Measurements from ENCODE around the gene APOA5. TPM values are rescaled to one million over a fixed set of nuclear protein-coding genes. Genes with fewer than 3 reads are reported as not detected.

The APOA5 gene
- polyA plus RNA-seq, 2 of the 4 experiments (the other 2 are of a cell fraction): not detected

DNA sequence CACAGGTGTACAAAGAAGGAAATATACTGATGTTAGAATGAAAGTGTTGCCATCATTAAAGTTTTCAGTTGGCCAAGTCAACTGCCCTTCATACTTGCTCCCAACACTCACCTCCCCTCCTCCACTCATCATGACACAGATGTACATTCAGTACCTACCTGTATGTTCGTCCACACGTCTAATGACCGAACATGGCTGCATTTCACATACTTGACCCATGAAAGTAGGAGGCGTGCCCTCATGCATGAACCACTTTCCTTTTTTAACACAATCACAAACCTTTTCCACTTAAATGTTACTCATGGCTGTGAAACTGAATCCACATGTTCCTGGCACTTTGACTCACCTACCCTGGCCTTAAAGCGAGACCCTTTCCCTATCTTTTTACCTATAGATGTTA, 15.7 kb downstream of the APOA5 start:
- Histone ChIP-seq H3K4me2 (no peak overlapping the region), H3K4me1 (peaks cover 15% of the 10 kb centered on the region; the same call in 2 of the 3 replicates), H3K27ac (no peak overlapping the region), H3K9me3 (no peaks in the 10 kb centered on the region), H3K4me3 (no peak overlapping the region)
- FAIRE-seq: no peak
- CTCF ChIA-PET: interaction anchor here (1.7 to 2.4 kb wide), 2 partner anchors 15 to 330 kb away, joined by 5 to 6 read pairs; partner anchors contain the start of gene APOA5
- POLR2A ChIA-PET: interaction anchor here (0.6 kb wide), 1 partner anchor 551 kb away, joined by 5 read pairs; the partner anchor contains the start of gene CEP164
- TF ChIP-seq, protein P1, sequence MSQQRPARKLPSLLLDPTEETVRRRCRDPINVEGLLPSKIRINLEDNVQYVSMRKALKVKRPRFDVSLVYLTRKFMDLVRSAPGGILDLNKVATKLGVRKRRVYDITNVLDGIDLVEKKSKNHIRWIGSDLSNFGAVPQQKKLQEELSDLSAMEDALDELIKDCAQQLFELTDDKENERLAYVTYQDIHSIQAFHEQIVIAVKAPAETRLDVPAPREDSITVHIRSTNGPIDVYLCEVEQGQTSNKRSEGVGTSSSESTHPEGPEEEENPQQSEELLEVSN (IDR thresholded peaks at IDR 0.05; ENCODE audit: borderline replicate concordance, low read depth): no peak
- TF ChIP-seq, protein P2, sequence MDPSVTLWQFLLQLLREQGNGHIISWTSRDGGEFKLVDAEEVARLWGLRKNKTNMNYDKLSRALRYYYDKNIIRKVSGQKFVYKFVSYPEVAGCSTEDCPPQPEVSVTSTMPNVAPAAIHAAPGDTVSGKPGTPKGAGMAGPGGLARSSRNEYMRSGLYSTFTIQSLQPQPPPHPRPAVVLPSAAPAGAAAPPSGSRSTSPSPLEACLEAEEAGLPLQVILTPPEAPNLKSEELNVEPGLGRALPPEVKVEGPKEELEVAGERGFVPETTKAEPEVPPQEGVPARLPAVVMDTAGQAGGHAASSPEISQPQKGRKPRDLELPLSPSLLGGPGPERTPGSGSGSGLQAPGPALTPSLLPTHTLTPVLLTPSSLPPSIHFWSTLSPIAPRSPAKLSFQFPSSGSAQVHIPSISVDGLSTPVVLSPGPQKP (IDR thresholded peaks at IDR 0.05; ENCODE audit: low read depth, low read length): no peak
- TF ChIP-seq CBX8 (IDR thresholded peaks at IDR 0.05): no peak
- no peak for TF ChIP-seq EHMT2 (IDR thresholded peaks at IDR 0.05; ENCODE audit: low read depth)
- TF ChIP-seq, protein P3, sequence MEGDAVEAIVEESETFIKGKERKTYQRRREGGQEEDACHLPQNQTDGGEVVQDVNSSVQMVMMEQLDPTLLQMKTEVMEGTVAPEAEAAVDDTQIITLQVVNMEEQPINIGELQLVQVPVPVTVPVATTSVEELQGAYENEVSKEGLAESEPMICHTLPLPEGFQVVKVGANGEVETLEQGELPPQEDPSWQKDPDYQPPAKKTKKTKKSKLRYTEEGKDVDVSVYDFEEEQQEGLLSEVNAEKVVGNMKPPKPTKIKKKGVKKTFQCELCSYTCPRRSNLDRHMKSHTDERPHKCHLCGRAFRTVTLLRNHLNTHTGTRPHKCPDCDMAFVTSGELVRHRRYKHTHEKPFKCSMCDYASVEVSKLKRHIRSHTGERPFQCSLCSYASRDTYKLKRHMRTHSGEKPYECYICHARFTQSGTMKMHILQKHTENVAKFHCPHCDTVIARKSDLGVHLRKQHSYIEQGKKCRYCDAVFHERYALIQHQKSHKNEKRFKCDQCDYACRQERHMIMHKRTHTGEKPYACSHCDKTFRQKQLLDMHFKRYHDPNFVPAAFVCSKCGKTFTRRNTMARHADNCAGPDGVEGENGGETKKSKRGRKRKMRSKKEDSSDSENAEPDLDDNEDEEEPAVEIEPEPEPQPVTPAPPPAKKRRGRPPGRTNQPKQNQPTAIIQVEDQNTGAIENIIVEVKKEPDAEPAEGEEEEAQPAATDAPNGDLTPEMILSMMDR (IDR thresholded peaks at IDR 0.05): no peak
- no peak for TF ChIP-seq HOXA7 (CRISPR knock-in tag; IDR thresholded peaks at IDR 0.05)
- no peak for TF ChIP-seq POLR2AphosphoS2 (conservative IDR thresholded peaks at IDR 0.05; ENCODE audit: low read length)
- TF ChIP-seq, protein P4, sequence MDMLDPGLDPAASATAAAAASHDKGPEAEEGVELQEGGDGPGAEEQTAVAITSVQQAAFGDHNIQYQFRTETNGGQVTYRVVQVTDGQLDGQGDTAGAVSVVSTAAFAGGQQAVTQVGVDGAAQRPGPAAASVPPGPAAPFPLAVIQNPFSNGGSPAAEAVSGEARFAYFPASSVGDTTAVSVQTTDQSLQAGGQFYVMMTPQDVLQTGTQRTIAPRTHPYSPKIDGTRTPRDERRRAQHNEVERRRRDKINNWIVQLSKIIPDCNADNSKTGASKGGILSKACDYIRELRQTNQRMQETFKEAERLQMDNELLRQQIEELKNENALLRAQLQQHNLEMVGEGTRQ (IDR thresholded peaks at IDR 0.05): no peak
- TF ChIP-seq JUNB (IDR thresholded peaks at IDR 0.05): no peak
- DNase-seq (ENCODE audit: low read depth in 1 of 2, low spot score in 1 of 2): no peak
- WGBS (ENCODE audit: missing lambda C conversion rate): 98% methylated on average over 5 of the region's 5 CpGs
- ATAC-seq: no peak

DNA sequence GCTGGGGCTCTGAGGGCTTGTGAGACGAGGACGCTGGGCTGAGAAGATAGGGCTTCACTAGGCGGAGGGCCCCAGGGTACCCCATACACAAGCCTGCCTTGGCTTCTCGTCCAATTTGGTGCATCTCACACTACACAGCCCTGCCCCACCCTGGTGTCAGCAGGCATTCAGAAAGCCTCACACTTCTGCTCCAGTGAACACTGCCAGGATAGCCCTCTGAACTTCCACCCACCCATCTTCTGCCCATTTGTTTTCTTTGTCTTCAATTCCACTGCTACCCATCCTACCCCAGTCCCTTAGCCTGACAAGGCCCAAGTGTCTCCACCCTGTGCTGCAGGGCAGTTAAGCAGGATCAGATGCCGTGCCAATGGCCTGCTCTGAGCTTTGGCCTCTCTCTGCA, 17.0 kb downstream of the APOA5 start:
- whole genome bisulfite sequencing (ENCODE audit: missing lambda C conversion rate): 88% methylated on average over 5 of the region's 5 CpGs
- Histone ChIP-seq H3K4me3 (no peak overlapping the region), H3K4me2 (no peak overlapping the region; the same call in 2 of the 3 replicates), H3K9me3 (no peaks in the 10 kb centered on the region), H3K27ac (no peak overlapping the region), H3K4me1 (peaks cover 15% of the 10 kb centered on the region; the same call in 2 of the 3 replicates)
- CTCF ChIA-PET: interaction anchor here (1.0 kb wide), 1 partner anchor 61 kb away, joined by 3 read pairs; no protein-coding TSS in a partner anchor
- TF ChIP-seq ZC3H11A (IDR thresholded peaks at IDR 0.05) (no peak), ZSCAN20 (CRISPR knock-in tag; IDR thresholded peaks at IDR 0.05) (no peak), BHLHE40 (IDR thresholded peaks at IDR 0.05; ENCODE audit: low read depth, low read length) (no peak), GATA3 (IDR thresholded peaks at IDR 0.05; ENCODE audit: borderline replicate concordance) (no peak), KDM5A (IDR thresholded peaks at IDR 0.05) (no peak), CBX8 (IDR thresholded peaks at IDR 0.05) (no peak), RFX5 (IDR thresholded peaks at IDR 0.05) (no peak), CBX2 (IDR thresholded peaks at IDR 0.05; ENCODE audit: borderline replicate concordance, low read depth) (no peak), FOSL2 (IDR thresholded peaks at IDR 0.05) (no peak), FOSL2 (CRISPR knock-in tag; IDR thresholded peaks at IDR 0.05) (no peak), MAFK (IDR thresholded peaks at IDR 0.05; ENCODE audit: partially characterized antibody) (no peak), PHF8 (IDR thresholded peaks at IDR 0.05; ENCODE audit: borderline replicate concordance, low read depth) (no peak), MAZ (IDR thresholded peaks at IDR 0.05; ENCODE audit: borderline replicate concordance, low read depth, low read length) (no peak), SMC3 (IDR thresholded peaks at IDR 0.05) (no peak), NFE2L2 (conservative IDR thresholded peaks at IDR 0.05; ENCODE audit: low read length) (no peak), EP300 (IDR thresholded peaks at IDR 0.05) (no peak)
- TF ChIP-seq, protein P5, sequence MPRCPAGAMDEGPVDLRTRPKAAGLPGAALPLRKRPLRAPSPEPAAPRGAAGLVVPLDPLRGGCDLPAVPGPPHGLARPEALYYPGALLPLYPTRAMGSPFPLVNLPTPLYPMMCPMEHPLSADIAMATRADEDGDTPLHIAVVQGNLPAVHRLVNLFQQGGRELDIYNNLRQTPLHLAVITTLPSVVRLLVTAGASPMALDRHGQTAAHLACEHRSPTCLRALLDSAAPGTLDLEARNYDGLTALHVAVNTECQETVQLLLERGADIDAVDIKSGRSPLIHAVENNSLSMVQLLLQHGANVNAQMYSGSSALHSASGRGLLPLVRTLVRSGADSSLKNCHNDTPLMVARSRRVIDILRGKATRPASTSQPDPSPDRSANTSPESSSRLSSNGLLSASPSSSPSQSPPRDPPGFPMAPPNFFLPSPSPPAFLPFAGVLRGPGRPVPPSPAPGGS (IDR thresholded peaks at IDR 0.05): no peak
- TF ChIP-seq, protein P4 (IDR thresholded peaks at IDR 0.05): no peak
- TF ChIP-seq, protein P6, sequence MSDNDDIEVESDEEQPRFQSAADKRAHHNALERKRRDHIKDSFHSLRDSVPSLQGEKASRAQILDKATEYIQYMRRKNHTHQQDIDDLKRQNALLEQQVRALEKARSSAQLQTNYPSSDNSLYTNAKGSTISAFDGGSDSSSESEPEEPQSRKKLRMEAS (IDR thresholded peaks at IDR 0.05): no peak
- ATAC-seq (no peak), DNase-seq (ENCODE audit: low read depth in 1 of 2, low spot score in 1 of 2) (no peak), FAIRE-seq (no peak)
- POLR2A ChIA-PET: interaction anchor here (1.5 kb wide), 1 partner anchor 14 kb away, joined by 4 read pairs; the partner anchor contains the start of gene ZPR1
